Calu3 (cell line): ENCODE results near the gene PRADC1. TPM values are rescaled to one million over a fixed set of nuclear protein-coding genes. Genes with fewer than 3 reads are reported as not detected.

ENCODE experiments used
- BruUV-seq: library from RNA; stranded (reverse); fragments of 400-500 nt; replicated peaks from 2 replicates; lab custom pipeline; 2021; lab: Mats Ljungman, UMichigan
- CTCF ChIA-PET: fragments of 300-600 bp; sonication (Branson Sonifier 250); formaldehyde crosslinking; loops from one replicate; lab custom pipeline; 2022; ENCODE audit warnings: antibody characterized with exemption; lab: Charles Lee
- DNase-seq: peaks from one replicate; pipeline ENCODE4 v3.0.0; 2022
- H3K27ac Mint-ChIP-seq: one replicate; pipeline ENCODE4 v1.8.0; 2022; ENCODE audit warnings: mixed read lengths; ENCODE audit not compliant: unreplicated experiment
- H3K27me3 Mint-ChIP-seq: one replicate; pipeline ENCODE4 v1.8.0; 2022; ENCODE audit warnings: mixed read lengths; ENCODE audit not compliant: unreplicated experiment
- H3K36me3 Mint-ChIP-seq: one replicate; pipeline ENCODE4 v1.8.0; 2022; ENCODE audit warnings: mild to moderate bottlenecking, moderate library complexity, mixed read lengths; ENCODE audit not compliant: insufficient read depth, unreplicated experiment
- H3K4me1 Mint-ChIP-seq: one replicate; pipeline ENCODE4 v1.8.0; 2022; ENCODE audit warnings: mild to moderate bottlenecking, low read depth, mixed read lengths; ENCODE audit not compliant: unreplicated experiment
- H3K4me3 Mint-ChIP-seq: one replicate; pipeline ENCODE4 v1.8.0; 2022; ENCODE audit warnings: mild to moderate bottlenecking, low read depth, moderate library complexity, mixed read lengths; ENCODE audit not compliant: unreplicated experiment
- H3K9me3 Mint-ChIP-seq: one replicate; pipeline ENCODE4 v1.8.0; 2022; ENCODE audit warnings: low read depth, mixed read lengths; ENCODE audit not compliant: unreplicated experiment
- intact Hi-C: fragments of 100-400 bp; cut with micrococcal nuclease; formaldehyde crosslinking; loops from one replicate; pipeline ENCODE4 v1.10.0; 2022; ENCODE audit not compliant: unreplicated experiment
- total RNA-seq: library from RNA; stranded (reverse); gene quantifications from 2 replicates; pipeline ENCODE4 v1.2.3, GENCODE V29; 2022
- TF ChIP-seq, protein P1 (sequence below): fragments of 200-600 bp; IDR thresholded peaks from one replicate; pipeline ENCODE4 v1.8.0; 2022; ENCODE audit warnings: antibody characterized with exemption; ENCODE audit not compliant: unreplicated experiment

The PRADC1 gene
- total RNA-seq, 1 experiment from 2014 or later: 13.8 TPM

DNA sequence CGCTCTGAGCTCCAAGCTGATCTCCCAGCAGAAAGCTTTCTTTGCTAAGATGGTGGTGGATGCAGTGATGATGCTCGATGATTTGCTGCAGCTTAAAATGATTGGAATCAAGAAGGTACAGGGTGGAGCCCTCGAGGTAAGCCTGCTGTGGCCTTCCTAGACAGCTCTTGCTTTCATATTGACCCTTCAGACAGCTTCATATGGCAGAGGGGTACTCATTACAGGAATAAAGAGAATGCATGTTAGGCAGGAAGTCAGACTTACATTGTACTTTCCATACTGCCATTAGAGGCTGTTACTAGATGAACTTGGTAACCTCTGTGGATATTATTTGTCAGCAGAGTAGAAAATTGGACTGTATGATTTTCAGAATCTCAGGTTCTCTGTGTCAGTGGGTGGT is 11.5 kb upstream of the PRADC1 start:
- intact Hi-C loops: no loop called here
- CTCF ChIA-PET: interaction anchor here (0.6 to 1.0 kb wide), 2 partner anchors 9 to 1180 kb away, joined by 3 to 4 read pairs; no protein-coding TSS in a partner anchor
- no peaks in the 10 kb centered on the region for H3K9me3 Mint-ChIP-seq

DNA sequence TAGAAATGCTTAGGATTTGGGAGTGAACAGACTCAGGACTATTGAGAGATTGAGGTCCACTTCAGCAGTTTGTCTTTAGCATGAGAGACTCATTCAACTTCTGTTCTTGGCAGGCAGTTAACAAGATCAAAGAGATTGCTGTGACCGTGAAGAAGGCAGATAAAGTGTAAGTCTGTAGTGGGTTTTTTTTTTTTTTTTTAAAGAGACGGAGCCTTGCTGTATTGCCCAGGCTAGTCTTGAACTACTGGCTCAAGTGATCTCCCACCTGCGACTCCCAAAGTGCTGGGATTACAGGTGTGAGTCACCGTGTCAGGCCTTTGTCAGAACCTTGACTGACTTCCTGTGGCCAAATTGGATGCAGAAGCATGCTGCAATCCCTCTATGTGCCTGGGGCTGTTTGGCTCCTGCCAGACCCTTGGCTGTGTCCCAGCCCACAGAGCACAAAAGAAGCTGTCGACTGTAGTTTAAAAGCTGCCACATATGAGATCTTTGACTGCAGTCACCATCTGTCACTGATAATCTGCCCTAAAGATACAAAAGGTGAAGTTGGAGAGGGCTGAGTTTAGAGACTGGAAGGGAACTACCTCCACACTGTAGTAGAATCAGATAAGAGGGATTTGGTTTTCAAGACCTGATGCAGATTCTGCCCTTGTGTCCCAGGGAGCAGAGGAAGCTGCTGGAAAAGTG is 11.0 kb upstream of the PRADC1 start:
- DNase-seq: no peak
- Mint-ChIP-seq H3K27ac (no peak overlapping the region), H3K27me3 (no peaks in the 10 kb centered on the region), H3K4me1 (no peaks in the 10 kb centered on the region), H3K9me3 (no peaks in the 10 kb centered on the region), H3K4me3 (no peak overlapping the region), H3K36me3 (peaks cover 58% of the 10 kb centered on the region)
- BruUV-seq: no TSS peak
- CTCF ChIA-PET: interaction anchor here (0.6 to 1.0 kb wide), 2 partner anchors 9 to 1180 kb away, joined by 3 to 4 read pairs; no protein-coding TSS in a partner anchor
- TF ChIP-seq, protein P1, sequence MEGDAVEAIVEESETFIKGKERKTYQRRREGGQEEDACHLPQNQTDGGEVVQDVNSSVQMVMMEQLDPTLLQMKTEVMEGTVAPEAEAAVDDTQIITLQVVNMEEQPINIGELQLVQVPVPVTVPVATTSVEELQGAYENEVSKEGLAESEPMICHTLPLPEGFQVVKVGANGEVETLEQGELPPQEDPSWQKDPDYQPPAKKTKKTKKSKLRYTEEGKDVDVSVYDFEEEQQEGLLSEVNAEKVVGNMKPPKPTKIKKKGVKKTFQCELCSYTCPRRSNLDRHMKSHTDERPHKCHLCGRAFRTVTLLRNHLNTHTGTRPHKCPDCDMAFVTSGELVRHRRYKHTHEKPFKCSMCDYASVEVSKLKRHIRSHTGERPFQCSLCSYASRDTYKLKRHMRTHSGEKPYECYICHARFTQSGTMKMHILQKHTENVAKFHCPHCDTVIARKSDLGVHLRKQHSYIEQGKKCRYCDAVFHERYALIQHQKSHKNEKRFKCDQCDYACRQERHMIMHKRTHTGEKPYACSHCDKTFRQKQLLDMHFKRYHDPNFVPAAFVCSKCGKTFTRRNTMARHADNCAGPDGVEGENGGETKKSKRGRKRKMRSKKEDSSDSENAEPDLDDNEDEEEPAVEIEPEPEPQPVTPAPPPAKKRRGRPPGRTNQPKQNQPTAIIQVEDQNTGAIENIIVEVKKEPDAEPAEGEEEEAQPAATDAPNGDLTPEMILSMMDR: no peak
- intact Hi-C loops: no loop called here

More for the DNA sequence above, 11.5 kb upstream of the PRADC1 start:
- H3K4me3 Mint-ChIP-seq: no peak overlapping the region
- DNase-seq: no peak
- TF ChIP-seq, protein P1: no peak
- H3K36me3 Mint-ChIP-seq: peaks cover 60% of the 10 kb centered on the region
- no peak overlapping the region for H3K27ac Mint-ChIP-seq
- H3K27me3 Mint-ChIP-seq: no peaks in the 10 kb centered on the region
- BruUV-seq: no TSS peak
- no peaks in the 10 kb centered on the region for H3K4me1 Mint-ChIP-seq

DNA sequence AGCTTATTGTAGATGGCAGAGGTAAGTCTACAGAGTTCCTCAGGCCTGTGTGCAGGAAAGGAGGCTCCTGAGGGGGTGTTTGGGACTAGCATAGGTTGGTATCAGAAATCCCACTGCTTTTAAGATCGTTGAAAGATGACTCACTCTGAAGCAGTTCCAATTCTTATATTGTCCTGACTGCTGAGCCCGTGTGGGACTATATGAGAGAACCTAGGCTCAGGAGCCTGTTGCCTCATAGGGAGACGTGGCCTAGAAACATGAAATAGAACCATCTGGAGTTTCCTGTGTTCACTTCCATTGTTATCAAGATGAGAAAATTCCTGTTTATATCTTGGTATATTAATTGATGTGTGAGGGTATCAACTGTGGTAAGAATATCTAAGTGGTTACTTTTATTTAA is 6.7 kb upstream of the PRADC1 start:
- no peak for DNase-seq
- H3K36me3 Mint-ChIP-seq: peaks cover 42% of the 10 kb centered on the region
- H3K4me1 Mint-ChIP-seq: peaks cover 26% of the 10 kb centered on the region
- BruUV-seq: no TSS peak
- intact Hi-C loops: loop anchor here (2.0 kb wide), 1 partner anchor 51 kb away; no protein-coding TSS in a partner anchor
- no peaks in the 10 kb centered on the region for H3K27me3 Mint-ChIP-seq
- CTCF ChIA-PET: no interaction called here
- no peak overlapping the region for H3K4me3 Mint-ChIP-seq
- TF ChIP-seq, protein P1: no peak
- no peaks in the 10 kb centered on the region for H3K9me3 Mint-ChIP-seq
- H3K27ac Mint-ChIP-seq: no peak overlapping the region

DNA sequence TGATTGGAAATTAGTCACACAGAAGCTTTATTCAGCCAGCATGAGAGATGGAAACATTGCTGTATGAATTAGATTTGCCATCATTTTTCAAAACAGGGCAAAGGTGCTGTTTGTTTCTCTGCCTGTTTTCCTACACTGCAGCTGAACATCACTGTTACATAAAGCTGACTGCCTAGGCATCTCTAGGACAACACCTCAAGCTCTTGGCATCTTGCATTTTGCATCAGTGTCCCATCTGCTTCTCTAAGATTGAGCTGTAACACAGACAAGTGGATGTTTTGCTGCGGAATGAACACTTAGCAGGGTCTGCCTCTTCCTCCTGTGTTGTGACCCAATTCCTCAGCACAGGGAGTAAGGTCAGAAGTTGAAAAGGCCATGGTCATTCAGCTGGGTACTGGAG is 5.9 kb upstream of the PRADC1 start:
- Mint-ChIP-seq H3K9me3 (no peaks in the 10 kb centered on the region), H3K27ac (no peak overlapping the region), H3K27me3 (no peaks in the 10 kb centered on the region), H3K4me3 (no peak overlapping the region), H3K36me3 (peaks cover 43% of the 10 kb centered on the region), H3K4me1 (peaks cover 26% of the 10 kb centered on the region)
- BruUV-seq: no TSS peak
- CTCF ChIA-PET: no interaction called here
- TF ChIP-seq, protein P1: no peak
- intact Hi-C loops: no loop called here
- no peak for DNase-seq
